HG02642 (cell line): ENCODE data around the gene CNNM1.
A peak's percentile ranks its signal among the peaks of the same experiment; 100 is the strongest.

Experiments used
- ATAC-seq: cut with Tn5 transposase; IDR thresholded peaks from one replicate; pipeline ENCODE4 v1.9.1; 2021; ENCODE audit warnings: mild to moderate bottlenecking; ENCODE audit not compliant: unreplicated experiment, poor library complexity

Gene CNNM1

GRCh38 chr10:99329304-99329553, at the start of gene CNNM1:
Gene CNNM1, plus strand, starts transcription at chr10:99329356. Its CDS starts 32 bp downstream, at chr10:99329388.
- peak; percentile 80 for ATAC-seq

DNA sequence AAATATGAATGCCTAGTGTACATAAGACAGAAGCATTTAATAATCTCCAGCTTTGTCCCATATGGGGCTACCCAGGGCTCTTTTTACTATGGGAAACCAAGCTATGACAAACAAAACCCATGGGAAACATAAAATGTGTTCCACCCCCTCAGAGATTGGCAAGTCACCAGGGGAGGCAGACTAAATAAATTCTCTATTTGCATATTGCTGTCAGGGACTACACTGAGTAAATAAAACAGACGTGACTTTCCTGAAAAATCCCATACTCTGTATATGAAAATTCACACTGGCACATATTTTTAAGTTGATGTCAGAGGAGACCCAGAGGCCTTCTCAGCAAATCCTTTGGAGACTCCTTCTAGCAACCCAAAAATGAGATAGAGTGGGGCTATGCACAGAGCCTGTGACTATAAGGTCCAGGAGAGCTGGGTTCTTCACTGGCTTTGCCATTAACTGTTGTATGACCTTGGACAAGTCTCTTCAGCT, 49.5 kb upstream of the CNNM1 start:
- ATAC-seq = no peak

DNA sequence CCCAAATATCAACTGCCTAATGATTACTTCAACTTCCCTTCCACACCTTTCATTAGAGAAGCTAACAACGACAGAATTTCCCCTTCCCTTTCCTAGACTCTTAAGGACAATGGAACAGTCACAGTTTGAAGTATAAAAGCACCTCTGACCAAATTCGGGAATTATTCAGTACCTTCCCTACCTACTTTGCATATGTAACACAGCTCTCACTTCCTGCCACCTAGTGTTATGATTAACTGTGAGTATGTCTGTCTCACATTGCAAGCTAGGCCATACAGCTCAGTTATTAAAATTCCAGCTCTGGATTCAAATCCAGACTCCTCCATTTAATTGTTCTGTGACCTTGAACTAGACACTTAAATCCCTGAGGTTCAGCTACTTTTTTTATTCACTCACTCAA, 48.7 kb upstream of the CNNM1 start:
- peak; percentile 85 for ATAC-seq

GRCh38 chr10:99285881-99286280, 43.3 kb upstream of the CNNM1 start:
- no peak for ATAC-seq

- ATAC-seq = no peak
Measured at GRCh38 chr10:99290306-99290705, 38.9 kb upstream of the CNNM1 start.

DNA sequence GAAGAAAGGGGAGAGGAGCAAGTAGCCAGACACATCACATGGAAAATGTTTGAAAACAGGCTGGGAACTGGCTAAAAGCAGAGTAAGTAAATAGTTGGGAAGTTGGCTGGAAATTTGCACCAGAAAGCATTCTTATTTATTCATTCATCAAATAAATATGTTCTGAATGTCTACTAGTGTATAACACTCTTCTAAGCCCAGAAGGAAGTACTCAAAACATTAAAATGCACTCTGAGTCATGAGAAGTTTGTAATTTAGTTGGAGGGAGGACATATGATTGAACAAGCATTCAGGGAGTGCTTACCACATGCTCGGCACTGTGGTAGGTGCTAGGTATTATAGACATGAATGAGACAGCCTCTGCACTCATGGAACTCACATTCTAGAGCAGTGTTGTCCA, 37.0 kb upstream of the CNNM1 start:
- ATAC-seq = no peak

GRCh38 chr10:99296605-99297004, 32.6 kb upstream of the CNNM1 start:
- no peak for ATAC-seq

- no peak for ATAC-seq
Measured at GRCh38 chr10:99297033-99297432, 32.1 kb upstream of the CNNM1 start.

- ATAC-seq = no peak
Measured at GRCh38 chr10:99303899-99304861, 25.0 kb upstream of the CNNM1 start.

GRCh38 chr10:99304862-99305229, 24.3 kb upstream of the CNNM1 start:
- ATAC-seq = no peak

- ATAC-seq = no peak
Measured at GRCh38 chr10:99312501-99312900, 16.7 kb upstream of the CNNM1 start.

- no peak for ATAC-seq
Measured at GRCh38 chr10:99315853-99316252, 13.3 kb upstream of the CNNM1 start.

- ATAC-seq = no peak
Measured at GRCh38 chr10:99316374-99316773, 12.8 kb upstream of the CNNM1 start.

DNA sequence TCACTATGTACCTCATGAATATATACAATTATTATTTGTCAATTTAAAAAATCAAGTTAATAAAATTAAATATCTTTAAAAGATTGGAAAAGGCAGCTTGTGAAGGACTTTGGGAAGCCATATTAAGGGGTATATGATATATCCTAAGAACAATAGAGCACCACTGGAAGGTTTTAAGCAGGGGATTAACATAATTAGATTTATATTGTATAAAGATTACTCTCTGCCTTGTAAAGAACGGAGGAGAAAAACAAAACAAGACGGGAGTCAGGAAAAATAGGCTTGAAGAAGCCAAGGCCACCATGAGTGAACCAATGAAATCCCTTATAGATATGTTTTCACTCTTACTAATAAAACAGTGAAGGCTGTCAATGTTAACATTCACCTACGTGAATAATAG, 11.1 kb upstream of the CNNM1 start:
- no peak for ATAC-seq

GRCh38 chr10:99318475-99318874, 10.7 kb upstream of the CNNM1 start:
- no peak for ATAC-seq

- no peak for ATAC-seq
Measured at GRCh38 chr10:99325281-99325680, 3.9 kb upstream of the CNNM1 start.

GRCh38 chr10:99326871-99327270, 2.3 kb upstream of the CNNM1 start:
- no peak for ATAC-seq

DNA sequence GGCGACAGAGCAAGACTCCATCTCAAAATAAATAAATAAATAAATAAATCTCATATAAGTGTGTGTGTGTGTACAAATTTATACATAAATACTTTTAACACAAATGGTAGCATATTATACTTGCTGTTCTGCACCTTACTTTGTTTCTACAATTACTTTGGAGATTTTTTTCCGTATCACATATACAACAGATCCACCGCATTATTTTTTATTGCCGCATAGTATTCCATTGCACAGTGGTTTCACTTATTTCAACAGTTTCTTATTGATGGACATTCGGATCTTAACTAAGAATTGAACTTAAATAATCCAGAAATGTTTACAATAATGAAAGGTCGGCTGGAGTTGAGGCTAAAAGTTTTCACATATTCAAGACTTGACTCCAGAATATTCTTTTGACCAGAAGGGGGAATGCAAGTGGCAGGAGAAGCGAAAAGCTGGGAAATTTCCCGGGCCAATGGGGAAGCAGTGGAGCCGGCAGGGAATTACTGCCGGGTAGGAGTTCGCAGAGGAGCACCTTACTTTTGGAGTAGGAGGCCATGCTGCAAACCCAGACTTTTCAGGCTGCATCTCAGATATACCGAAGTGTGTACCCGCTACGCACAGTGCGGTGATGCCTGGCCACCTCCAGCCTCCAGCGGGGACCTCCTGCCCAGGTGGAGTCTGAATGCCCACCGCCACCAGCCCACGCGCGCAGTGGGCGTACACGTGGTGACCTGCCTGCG, 415 bp upstream of the CNNM1 start:
- no peak for ATAC-seq

- ATAC-seq = peak; percentile 52
Measured at GRCh38 chr10:99329554-99330346, 594 bp downstream of the CNNM1 start.

- ATAC-seq = no peak
Measured at GRCh38 chr10:99330347-99330924, 1.3 kb downstream of the CNNM1 start.
